CD4-positive, alpha-beta T cell treated with Interleukin-6 at 100 ng/mL for 8 hours (primary cell): ENCODE measurements around the gene KNSTRN.

Experiments
- DNase-seq: peaks from one replicate; pipeline ENCODE4 v3.0.0-alpha.2; 2020; ENCODE audit warnings: mixed read lengths, low spot score

The KNSTRN gene

DNA sequence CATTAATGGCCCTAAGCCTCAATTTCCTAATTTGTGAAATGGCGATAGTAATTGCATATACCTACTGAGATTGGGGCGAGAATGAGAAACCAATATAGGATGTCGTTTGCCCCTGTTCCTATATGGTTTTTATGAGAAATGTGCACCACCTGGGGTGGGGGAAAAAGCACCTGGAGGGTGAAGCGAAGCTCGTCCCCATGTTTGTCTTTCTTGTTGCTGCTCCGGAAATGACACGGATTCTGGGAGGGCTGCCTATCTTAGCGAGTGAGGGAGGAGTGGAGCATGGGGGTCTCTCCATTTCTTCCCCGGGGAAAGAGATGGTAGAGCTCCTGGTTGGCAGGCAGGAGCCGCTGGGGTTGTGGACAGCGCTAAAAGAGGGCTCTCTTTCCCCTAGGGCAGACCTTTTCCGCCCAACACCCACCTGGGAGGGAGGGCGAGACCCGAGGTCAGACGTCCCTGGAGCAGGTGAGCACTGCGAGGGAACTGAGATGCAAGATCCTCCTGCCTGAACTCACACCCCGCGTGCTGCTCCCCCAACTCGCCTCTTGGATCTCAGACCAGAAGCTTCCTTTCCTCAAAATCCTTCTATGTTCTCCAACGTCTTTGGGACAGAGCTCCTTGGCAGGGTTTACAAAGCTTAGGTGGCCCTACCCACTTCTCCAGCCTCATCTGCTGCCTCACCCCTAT lies 52.6 kb downstream of the KNSTRN start:
- DNase-seq, result no peak

- DNase-seq, result no peak
Observed at GRCh38 chr15:40435710-40436089, 53.2 kb downstream of the KNSTRN start.

GRCh38 chr15:40436116-40436891 lies 53.8 kb downstream of the KNSTRN start:
- no peak for DNase-seq

- DNase-seq, result no peak
Observed at GRCh38 chr15:40436892-40437751, 54.6 kb downstream of the KNSTRN start.

DNA sequence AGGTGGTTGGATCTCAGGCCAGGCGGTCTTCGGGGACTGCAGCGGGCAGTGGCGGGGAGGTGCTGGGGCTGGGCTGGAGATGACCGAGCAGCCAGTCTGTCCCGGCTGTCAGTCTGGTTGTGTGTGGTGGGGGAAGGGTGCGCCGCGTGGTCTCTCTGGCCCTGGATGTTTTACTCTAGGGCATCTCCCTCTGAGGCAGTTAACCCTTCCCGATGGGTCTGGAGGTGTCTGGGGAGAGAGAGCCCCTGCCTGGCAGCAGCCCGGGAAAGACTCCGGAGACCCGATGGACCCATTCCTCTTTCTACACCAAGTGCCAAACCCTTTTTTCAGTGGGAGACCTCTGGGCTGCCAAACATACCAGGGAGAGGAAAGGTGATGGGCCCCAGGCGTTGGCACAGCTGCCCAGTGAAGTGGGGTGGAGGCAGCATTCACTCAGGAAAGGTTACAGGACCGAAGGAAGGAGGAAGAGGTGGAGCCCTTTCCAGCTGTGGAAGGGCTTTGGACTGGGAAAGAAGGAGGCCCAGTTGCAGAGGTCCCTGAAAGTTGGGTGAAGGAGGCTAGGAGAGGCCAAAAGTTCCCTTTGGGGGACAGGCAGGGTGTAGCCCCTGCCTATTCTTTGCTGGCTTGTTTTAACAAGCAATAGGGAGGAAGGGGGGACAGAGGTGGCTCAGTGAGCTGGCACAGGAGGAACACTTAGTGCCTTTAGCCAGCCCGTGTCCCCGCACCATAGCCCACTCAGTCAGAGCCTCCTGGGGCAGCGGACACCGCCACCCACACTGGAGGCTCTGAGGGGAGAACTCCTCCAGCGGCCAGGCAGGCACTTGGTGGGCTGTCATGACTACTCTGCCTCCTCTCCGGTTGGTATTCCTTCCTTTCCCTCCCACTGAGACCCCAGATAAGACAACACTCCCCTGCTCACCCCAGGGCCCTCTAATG lies 55.5 kb downstream of the KNSTRN start:
- no peak for DNase-seq

- DNase-seq, result no peak
Observed at GRCh38 chr15:40438712-40439111, 56.2 kb downstream of the KNSTRN start.

GRCh38 chr15:40439461-40439959 lies 57.0 kb downstream of the KNSTRN start:
- DNase-seq, result no peak

- DNase-seq, result no peak
Observed at GRCh38 chr15:40439960-40440742, 57.6 kb downstream of the KNSTRN start.

- DNase-seq, result peak; percentile 94
Observed at GRCh38 chr15:40440743-40441564, 58.4 kb downstream of the KNSTRN start, which contains the start of gene BAHD1. Gene BAHD1, plus strand, starts transcription at chr15:40440953. Its CDS starts 17,512 bp downstream, at chr15:40458465.

GRCh38 chr15:40441565-40442531 lies 59.3 kb downstream of the KNSTRN start:
- DNase-seq, result no peak

GRCh38 chr15:40443255-40443654 lies 60.7 kb downstream of the KNSTRN start:
- DNase-seq, result no peak

DNA sequence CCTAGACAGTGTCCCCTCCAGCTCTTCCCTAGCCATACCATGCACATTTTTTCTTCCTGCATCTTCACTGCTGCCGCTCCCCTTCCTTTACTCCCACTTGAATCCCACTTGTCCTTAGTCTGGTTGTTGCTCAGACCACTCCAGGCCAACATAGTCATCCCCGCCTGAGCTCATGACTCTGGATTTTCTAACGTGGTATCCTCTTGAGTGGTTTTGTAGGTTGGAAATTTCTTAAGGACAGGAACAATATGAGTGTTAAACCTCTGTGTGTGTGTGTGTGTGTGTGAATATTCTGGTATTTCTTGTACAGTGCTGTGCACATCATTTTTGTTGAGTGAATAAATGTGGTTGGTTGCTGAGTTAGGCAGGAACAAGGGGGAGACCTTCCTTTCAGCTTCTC lies 61.3 kb downstream of the KNSTRN start:
- no peak for DNase-seq
